Measurements from ENCODE around the gene MLKL. TPM values are rescaled to one million over a fixed set of nuclear protein-coding genes. Genes with fewer than 3 reads are reported as not detected.

Gene MLKL
- total RNA-seq, 2 experiments from 2014 or later, result 36.7 to 42.0 TPM

DNA sequence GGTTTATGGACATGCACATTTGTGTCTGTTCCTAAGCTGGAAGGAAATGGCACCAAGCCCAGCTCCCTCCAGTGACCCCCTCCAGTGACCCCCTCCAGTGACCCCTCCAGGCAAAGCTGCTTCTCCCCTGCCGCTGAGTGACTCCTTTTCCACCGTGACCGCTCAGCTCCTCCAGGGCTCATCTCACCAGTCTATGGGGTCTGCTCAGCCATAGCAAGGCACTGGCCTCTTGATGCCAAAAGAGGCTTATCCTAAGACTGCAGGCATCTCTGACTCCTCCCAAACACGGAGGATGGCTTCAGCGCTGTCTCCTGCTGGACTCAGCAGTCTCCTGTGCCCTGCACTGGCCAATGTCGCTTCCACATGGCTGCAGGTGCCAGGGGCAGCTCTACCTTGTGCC is 38.6 kb upstream of the MLKL start:
- H3K27ac Mint-ChIP-seq, result no peak overlapping the region
- no peaks in the 10 kb centered on the region for H3K9me3 Mint-ChIP-seq
- DNase-seq, result no peak
- ChIA-PET POLR2A (no interaction called here), CTCF (interaction anchor here (0.6 kb wide), 1 partner anchor 435 kb away, joined by 3 read pairs; no protein-coding TSS in a partner anchor)
- H3K27me3 Mint-ChIP-seq, result no peaks in the 10 kb centered on the region
- no peaks in the 10 kb centered on the region for H3K36me3 Mint-ChIP-seq (ENCODE audit: low read depth)
- no peaks in the 10 kb centered on the region for H3K4me1 Mint-ChIP-seq
- H3K4me3 Mint-ChIP-seq, result no peak overlapping the region

DNA sequence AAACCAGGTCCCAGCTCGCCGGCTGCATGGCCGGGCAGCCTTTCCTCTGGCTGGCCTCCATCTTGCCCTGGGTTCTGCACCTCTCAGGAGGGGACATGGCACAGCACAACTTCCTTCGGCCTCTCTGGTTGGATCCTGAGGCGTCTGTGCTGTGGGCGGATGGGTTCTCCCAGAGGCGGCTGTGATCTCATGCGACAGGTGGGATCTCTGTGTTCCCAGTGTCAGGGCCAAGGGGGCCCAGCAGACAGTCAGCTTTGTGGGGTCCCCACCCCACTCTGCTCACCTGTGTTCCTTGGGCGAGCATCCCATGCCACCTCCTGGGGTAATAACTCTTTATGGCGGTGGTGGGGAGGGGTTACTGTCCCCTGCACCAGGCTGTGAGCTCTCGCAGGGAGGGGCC is 38.2 kb upstream of the MLKL start:
- H3K36me3 Mint-ChIP-seq (ENCODE audit: low read depth), result no peaks in the 10 kb centered on the region
- no peaks in the 10 kb centered on the region for H3K9me3 Mint-ChIP-seq
- no peak for DNase-seq
- no peaks in the 10 kb centered on the region for H3K4me1 Mint-ChIP-seq
- POLR2A ChIA-PET, result no interaction called here
- H3K27me3 Mint-ChIP-seq, result no peaks in the 10 kb centered on the region
- CTCF ChIA-PET, result interaction anchor here (0.6 to 0.7 kb wide), 2 partner anchors 15 to 436 kb away, joined by 3 read pairs; no protein-coding TSS in a partner anchor
- H3K4me3 Mint-ChIP-seq, result no peak overlapping the region
- H3K27ac Mint-ChIP-seq, result no peak overlapping the region

DNA sequence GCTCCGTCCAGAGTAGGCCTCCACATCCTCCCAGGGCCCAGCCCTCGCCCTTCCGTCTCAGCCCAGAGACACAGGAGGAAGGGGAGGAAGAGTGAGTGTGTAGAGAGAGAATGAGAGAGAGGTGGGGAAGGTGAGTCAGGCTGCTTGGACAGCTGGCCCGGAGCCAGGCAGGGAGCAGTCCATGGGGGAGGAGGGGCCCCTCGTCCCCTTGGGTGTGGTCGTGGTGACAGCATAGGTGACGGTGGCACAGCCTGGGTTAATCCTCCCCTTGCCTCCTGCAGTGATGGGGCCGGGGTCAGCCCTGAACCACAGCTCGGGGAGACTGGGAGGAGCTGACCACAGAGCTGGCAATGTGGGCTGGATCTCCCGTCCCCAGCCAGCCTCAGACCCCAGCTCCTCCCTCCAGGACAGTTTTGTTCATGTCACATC is 37.5 kb upstream of the MLKL start:
- CTCF ChIA-PET, result interaction anchor here (0.5 kb wide), 1 partner anchor 382 kb away, joined by 3 read pairs; no protein-coding TSS in a partner anchor
- H3K4me3 Mint-ChIP-seq, result no peak overlapping the region
- no peaks in the 10 kb centered on the region for H3K9me3 Mint-ChIP-seq
- no peak overlapping the region for H3K27ac Mint-ChIP-seq
- no peaks in the 10 kb centered on the region for H3K4me1 Mint-ChIP-seq
- DNase-seq, result no peak
- no peaks in the 10 kb centered on the region for H3K27me3 Mint-ChIP-seq
- no peaks in the 10 kb centered on the region for H3K36me3 Mint-ChIP-seq (ENCODE audit: low read depth)
- POLR2A ChIA-PET, result interaction anchor here (0.6 kb wide), 1 partner anchor 373 kb away, joined by 4 read pairs; no protein-coding TSS in a partner anchor

DNA sequence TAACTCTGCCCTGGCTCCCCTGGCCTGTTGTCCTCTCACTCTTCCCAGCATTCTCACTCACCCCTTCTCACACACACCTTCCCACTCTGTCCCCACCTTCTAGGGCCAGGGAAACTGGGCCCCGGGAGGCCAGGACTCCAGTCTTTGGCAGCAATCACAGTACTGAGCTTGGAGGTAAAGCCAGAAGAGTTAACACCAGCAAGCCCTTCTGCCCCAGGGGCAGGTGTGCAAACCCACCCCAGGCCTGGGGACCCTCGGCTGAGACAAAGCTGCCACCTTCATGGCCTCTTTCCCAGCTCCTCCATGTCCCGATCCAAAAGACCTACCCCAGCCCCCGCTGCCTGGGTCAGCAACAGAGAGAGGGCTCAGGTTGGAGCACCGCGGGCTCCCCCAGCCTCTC is 36.9 kb upstream of the MLKL start:
- POLR2A ChIA-PET, result no interaction called here
- Mint-ChIP-seq H3K4me3 (no peak overlapping the region), H3K27ac (no peak overlapping the region), H3K27me3 (no peaks in the 10 kb centered on the region), H3K4me1 (no peaks in the 10 kb centered on the region), H3K9me3 (no peaks in the 10 kb centered on the region), H3K36me3 (ENCODE audit: low read depth) (no peaks in the 10 kb centered on the region)
- CTCF ChIA-PET, result interaction anchor here (0.5 kb wide), 1 partner anchor 382 kb away, joined by 3 read pairs; no protein-coding TSS in a partner anchor
- DNase-seq, result no peak

DNA sequence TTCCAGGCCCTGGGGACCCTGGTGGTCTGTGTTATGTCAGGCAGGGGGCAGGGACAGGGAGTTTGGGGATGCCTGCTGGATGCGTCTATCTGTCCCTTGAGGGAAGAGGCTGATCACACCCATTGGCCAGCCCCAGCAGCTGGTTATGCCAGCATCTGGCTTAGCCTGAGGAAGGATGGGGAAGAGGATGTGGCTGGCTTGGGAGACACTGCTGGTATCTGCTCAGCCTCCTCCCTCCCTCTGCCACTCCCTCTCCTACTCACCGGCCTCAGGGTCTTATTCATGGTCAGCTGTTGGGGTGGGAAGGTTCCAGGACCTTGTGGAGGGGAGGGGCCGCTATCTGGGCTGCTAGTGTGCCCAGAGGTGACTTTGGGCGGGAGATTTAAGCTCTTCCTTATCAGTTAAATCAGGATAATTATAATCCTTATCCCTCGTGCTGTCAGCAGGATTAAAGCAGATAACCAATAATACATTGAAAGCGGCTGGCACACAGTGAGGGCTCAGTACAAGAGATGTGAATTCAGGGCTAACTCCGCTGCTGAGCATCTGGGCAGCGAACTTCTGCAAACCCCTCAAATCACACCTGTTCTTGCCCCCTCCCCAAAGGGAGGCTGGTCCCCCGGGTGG is 36.0 kb upstream of the MLKL start:
- CTCF ChIA-PET, result no interaction called here
- peak overlapping the region; percentile 33 for H3K27ac Mint-ChIP-seq
- POLR2A ChIA-PET, result no interaction called here
- H3K9me3 Mint-ChIP-seq, result no peaks in the 10 kb centered on the region
- no peaks in the 10 kb centered on the region for H3K27me3 Mint-ChIP-seq
- no peak for DNase-seq
- H3K36me3 Mint-ChIP-seq (ENCODE audit: low read depth), result no peaks in the 10 kb centered on the region
- H3K4me1 Mint-ChIP-seq, result no peaks in the 10 kb centered on the region
- no peak overlapping the region for H3K4me3 Mint-ChIP-seq

DNA sequence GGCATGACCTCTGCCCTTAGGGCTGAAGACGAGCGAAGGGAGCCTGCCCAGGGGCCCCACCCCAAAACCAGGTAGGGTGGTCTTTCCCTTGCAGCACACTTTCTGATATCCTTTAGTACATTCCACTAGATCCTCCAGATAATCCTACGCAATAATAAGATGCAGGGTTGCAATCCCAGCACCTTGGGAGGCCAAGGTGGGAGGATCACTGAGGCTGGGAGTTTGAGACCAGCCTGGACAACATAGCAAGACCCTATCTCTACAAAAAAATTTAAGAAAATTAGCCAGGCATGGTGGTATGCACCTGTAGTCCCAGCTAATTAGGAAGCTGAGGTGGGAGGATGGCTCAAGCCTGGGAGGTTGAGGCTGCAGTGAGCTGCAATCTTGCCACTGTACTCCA is 34.9 kb upstream of the MLKL start:
- no peak for DNase-seq
- no peak overlapping the region for H3K4me3 Mint-ChIP-seq
- H3K27me3 Mint-ChIP-seq, result no peaks in the 10 kb centered on the region
- no peak overlapping the region for H3K27ac Mint-ChIP-seq
- no peaks in the 10 kb centered on the region for H3K36me3 Mint-ChIP-seq (ENCODE audit: low read depth)
- ChIA-PET POLR2A (no interaction called here), CTCF (interaction anchor here (0.8 kb wide), 1 partner anchor 11 kb away, joined by 3 read pairs; no protein-coding TSS in a partner anchor)
- H3K9me3 Mint-ChIP-seq, result no peaks in the 10 kb centered on the region
- H3K4me1 Mint-ChIP-seq, result peaks cover under 1% of the 10 kb centered on the region

DNA sequence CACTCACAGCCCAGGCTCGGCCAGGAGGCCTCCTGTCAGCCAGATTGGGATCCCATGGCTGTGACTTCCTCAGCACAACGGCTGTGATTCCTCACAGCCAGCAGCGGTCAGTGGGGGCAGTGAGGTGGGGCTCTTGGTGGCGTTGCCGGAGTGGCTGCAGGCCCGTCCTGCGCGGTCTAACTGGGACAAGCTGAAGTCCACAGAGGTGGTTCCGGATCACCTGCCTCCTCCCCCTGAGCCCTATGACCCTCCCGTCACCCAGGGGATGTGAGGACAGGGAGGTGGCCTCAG is 34.4 kb upstream of the MLKL start:
- ChIA-PET POLR2A (no interaction called here), CTCF (no interaction called here)
- no peak overlapping the region for H3K4me3 Mint-ChIP-seq
- peaks cover 5% of the 10 kb centered on the region for H3K4me1 Mint-ChIP-seq
- H3K27ac Mint-ChIP-seq, result no peak overlapping the region
- H3K27me3 Mint-ChIP-seq, result no peaks in the 10 kb centered on the region
- no peak for DNase-seq
- H3K36me3 Mint-ChIP-seq (ENCODE audit: low read depth), result no peaks in the 10 kb centered on the region
- no peaks in the 10 kb centered on the region for H3K9me3 Mint-ChIP-seq

DNA sequence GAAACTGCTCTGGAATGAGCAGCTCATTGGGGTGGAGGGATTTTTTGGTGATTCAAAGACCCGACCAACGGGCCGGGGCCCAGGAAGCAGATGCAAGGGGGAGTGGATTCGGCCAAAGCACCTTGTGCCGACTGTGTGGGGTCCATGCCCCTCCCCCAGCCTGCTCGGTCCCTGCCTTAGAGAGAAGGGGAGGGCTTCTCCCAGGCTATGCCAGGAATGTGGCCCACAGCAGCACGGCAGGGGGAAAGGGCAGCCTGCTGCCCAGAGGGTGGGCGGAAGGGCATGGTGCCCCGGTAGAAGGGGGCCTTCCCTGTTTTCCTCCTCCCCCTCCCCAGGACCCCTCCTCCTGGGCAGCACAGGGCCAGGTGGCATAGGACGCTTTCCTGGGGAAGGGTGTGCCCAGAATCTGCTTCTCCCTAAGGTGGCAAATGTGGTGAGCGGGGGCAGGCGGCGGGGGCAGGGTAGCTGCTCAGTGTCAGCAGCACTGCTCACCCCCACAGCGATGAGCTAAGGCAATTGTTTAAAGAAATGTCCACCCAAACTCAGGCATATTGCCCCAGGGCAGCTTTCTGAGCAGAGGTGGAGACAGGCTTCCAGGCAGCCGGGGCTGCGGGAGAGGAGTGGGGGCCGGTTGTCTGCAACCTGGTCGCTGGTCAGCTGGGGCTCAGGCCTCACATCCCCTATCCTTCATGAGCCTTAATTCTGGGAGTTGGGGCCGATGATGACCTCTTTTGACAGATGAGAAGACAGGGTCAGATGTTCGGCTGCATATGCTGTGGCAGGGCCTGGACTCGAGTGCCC is 33.9 kb upstream of the MLKL start:
- no peak overlapping the region for H3K4me3 Mint-ChIP-seq
- H3K4me1 Mint-ChIP-seq, result peaks cover 11% of the 10 kb centered on the region
- H3K27me3 Mint-ChIP-seq, result no peaks in the 10 kb centered on the region
- no peak overlapping the region for H3K27ac Mint-ChIP-seq
- ChIA-PET POLR2A (no interaction called here), CTCF (no interaction called here)
- no peak for DNase-seq
- no peaks in the 10 kb centered on the region for H3K36me3 Mint-ChIP-seq (ENCODE audit: low read depth)
- no peaks in the 10 kb centered on the region for H3K9me3 Mint-ChIP-seq

DNA sequence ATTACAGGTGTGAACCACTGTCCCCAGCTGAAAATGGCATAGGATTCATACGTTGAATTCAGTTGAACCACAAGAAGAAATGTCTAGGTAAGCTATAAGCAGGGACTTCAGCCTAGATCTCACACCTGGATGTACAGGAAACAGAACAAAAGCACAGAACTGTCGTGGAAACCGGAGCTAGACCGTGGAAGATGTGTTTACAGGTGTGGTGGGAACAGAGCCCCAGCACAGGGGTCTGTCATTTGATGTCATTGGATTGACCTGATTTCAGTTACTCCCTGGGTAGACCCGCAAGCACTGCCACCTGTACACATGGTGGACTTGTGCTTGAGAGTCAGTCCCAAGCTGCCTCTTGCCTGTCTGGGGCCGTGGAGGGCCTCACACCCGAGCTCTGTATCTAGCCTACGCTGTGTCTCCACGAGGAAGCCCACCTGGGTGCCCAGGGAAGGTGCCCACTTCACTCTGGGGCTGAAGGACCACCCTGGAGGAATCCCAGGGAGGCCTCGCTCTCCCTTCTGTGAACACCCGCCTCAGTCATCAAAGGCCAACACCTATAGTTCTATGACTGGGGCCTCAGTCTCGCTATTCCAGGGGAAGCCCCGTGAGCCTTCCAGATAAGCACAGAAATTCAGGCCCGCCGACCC is 32.2 kb upstream of the MLKL start:
- Mint-ChIP-seq H3K27ac (no peak overlapping the region), H3K4me3 (no peak overlapping the region), H3K4me1 (peaks cover 11% of the 10 kb centered on the region), H3K9me3 (no peaks in the 10 kb centered on the region), H3K27me3 (no peaks in the 10 kb centered on the region), H3K36me3 (ENCODE audit: low read depth) (no peaks in the 10 kb centered on the region)
- ChIA-PET CTCF (interaction anchor here (0.7 to 1.4 kb wide), 2 partner anchors 9 to 23 kb away, joined by 3 to 4 read pairs; no protein-coding TSS in a partner anchor), POLR2A (no interaction called here)
- no peak for DNase-seq

DNA sequence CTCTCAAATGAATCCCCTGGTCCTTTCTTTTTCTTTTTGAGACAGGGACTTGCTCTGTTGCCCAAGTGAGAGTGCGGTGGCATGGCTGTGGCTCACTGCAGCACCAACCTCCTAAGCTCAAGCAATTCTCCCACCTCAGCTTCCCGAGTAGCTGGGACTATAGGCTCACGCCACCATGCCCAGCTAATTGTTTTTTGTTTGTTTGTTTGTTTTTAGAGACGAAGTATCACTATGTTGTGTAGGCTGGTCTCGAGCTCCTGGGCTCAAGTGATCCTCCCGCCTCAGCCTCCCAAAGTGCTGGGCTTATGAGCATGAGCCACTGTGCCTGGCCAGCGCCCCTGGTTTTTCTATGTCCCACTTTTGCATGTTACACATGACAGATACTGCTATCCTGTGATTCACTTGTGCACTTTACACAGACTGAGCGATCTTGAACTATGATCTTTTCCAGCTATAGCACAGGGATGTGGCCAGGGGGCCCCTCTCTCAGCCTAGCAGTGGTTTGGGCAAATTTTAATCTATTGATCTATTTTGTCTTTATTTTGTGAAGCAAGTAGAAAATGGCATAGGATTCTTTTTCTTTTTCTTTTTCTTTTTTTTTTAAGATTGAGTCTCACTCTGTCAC is 31.3 kb upstream of the MLKL start:
- H3K4me1 Mint-ChIP-seq, result peaks cover 11% of the 10 kb centered on the region
- ChIA-PET CTCF (interaction anchor here (1.1 to 1.4 kb wide), 2 partner anchors 9 to 19 kb away, joined by 3 to 4 read pairs; no protein-coding TSS in a partner anchor), POLR2A (no interaction called here)
- H3K27ac Mint-ChIP-seq, result peak overlapping the region; percentile 14
- peaks cover 6% of the 10 kb centered on the region for H3K9me3 Mint-ChIP-seq
- no peaks in the 10 kb centered on the region for H3K27me3 Mint-ChIP-seq
- no peaks in the 10 kb centered on the region for H3K36me3 Mint-ChIP-seq (ENCODE audit: low read depth)
- H3K4me3 Mint-ChIP-seq, result no peak overlapping the region
- no peak for DNase-seq

DNA sequence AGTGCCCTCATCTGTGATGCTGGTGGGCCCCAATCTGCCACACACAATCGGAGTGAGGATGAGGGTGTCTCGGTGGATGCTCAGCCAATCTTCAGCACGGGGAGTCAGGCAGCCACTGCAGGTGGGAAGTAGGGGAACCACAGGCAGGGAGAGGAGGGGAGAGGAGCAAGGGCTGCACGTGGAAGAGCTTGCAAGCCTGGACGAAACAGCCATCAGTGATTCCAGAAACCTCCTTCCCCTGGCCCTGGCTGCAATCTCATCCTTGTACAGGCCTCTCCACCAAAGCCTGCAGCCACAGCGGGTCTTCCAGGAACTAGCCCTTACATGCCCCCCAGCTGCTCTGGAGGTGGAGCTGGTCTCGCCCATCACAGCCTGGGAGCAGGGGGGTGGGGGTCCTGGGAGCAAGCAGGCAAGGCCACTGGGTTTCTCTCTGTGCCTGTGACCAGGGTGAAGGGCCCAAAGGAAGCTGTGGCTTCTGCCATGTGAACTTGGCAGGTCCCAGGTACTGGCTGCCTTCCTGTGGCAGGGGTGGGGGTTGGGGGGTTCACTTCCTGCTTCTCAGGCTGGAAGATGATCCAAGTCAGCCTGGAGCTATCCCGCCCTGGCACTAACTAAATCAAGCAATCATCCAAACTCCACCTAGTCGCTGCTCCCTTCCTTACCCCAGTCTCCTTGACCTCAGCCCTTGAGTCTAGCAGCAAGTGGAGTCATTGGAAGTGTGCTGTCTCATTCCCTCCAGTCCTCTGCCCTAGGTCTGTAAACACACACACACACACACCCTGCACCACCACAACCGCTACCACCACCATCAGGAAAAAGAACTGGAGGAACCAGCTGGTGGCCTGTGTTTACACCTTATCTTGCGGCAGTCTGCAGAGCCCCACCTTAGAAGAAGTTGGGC is 29.4 kb upstream of the MLKL start:
- POLR2A ChIA-PET, result no interaction called here
- H3K9me3 Mint-ChIP-seq, result peaks cover 17% of the 10 kb centered on the region
- H3K27me3 Mint-ChIP-seq, result no peaks in the 10 kb centered on the region
- DNase-seq, result no peak
- peaks cover 11% of the 10 kb centered on the region for H3K4me1 Mint-ChIP-seq
- CTCF ChIA-PET, result no interaction called here
- H3K27ac Mint-ChIP-seq, result peak overlapping the region; percentile 22
- peaks cover 3% of the 10 kb centered on the region for H3K36me3 Mint-ChIP-seq (ENCODE audit: low read depth)
- no peak overlapping the region for H3K4me3 Mint-ChIP-seq

DNA sequence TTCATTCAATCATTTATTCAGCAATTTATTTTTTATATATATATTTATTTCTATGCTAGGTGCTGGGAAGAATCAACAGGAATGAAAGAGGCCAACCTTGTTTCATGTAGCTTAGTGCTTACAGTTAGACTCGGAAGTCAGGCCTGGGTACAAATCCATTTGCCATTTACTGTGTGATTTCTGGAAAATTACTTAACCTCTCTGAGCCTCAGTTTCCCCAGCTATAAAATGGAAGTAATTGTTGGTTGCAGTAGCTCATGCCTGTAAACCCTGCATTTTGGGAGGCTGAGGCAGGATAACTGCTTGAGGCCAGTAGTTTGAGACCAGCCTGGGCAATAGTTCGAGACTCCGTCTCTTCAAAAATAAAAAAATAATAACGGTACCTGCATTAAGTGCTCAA is 27.2 kb upstream of the MLKL start:
- no peak for DNase-seq
- ChIA-PET POLR2A (no interaction called here), CTCF (interaction anchor here (1.4 to 1.6 kb wide), 2 partner anchors 8 to 15 kb away, joined by 3 to 4 read pairs; no protein-coding TSS in a partner anchor)
- peaks cover 11% of the 10 kb centered on the region for H3K4me1 Mint-ChIP-seq
- H3K36me3 Mint-ChIP-seq (ENCODE audit: low read depth), result peaks cover 3% of the 10 kb centered on the region
- H3K27me3 Mint-ChIP-seq, result no peaks in the 10 kb centered on the region
- peaks cover 17% of the 10 kb centered on the region for H3K9me3 Mint-ChIP-seq
- no peak overlapping the region for H3K27ac Mint-ChIP-seq
- no peak overlapping the region for H3K4me3 Mint-ChIP-seq
